K562 (cell line): ENCODE results near the gene UBXN11. TPM values are rescaled to one million over a fixed set of nuclear protein-coding genes. Genes with fewer than 3 reads are reported as not detected.

Experiments used
- EHMT2 ChIP-seq: fragments of 450-650 bp; IDR thresholded peaks from 2 replicates; pipeline ENCODE4 v1.6.1; 2018; ENCODE audit warnings: antibody characterized with exemption
- HDAC2 ChIP-seq: fragments of 450-650 bp; IDR thresholded peaks from 2 replicates; pipeline ENCODE4 v1.6.1; 2016; ENCODE audit warnings: mild to moderate bottlenecking
- HDAC3 ChIP-seq: fragments of 450-650 bp; IDR thresholded peaks from 2 replicates; pipeline ENCODE4 v1.6.1; 2018; ENCODE audit warnings: borderline replicate concordance, mild to moderate bottlenecking, moderate library complexity; ENCODE audit not compliant: partially characterized antibody
- HMG20A ChIP-seq: fragments of 450-650 bp; formaldehyde crosslinking; conservative IDR thresholded peaks from 2 replicates; pipeline ENCODE4 v1.4.0; 2020; ENCODE audit warnings: mild to moderate bottlenecking, mixed read lengths
- ILK ChIP-seq: fragments of 450-650 bp; IDR thresholded peaks from 2 replicates; pipeline ENCODE4 v1.6.1; 2016; ENCODE audit warnings: missing genetic modification characterization, low read depth, mild to moderate bottlenecking, missing compliant biosample characterization, moderate library complexity, borderline replicate concordance
- NR2C1 ChIP-seq, 2 experiments: fragments of 450-650 bp; IDR thresholded peaks; 2 replicates each; pipeline ENCODE4 v1.6.1; 2017; ENCODE audit warnings: mild to moderate bottlenecking in 2 of 2, antibody characterized with exemption in 1 of 2, inconsistent platforms in 1 of 2, missing compliant biosample characterization in 1 of 2, missing genetic modification characterization in 1 of 2
- NRF1 ChIP-seq, 2 experiments: fragments of 450-650 bp; IDR thresholded peaks in 1 of 2; conservative IDR thresholded peaks in 1 of 2; 2 replicates each; pipeline ENCODE4 v1.6.1; 2014; ENCODE audit warnings: mild to moderate bottlenecking in 2 of 2
- RBBP5 ChIP-seq: fragments of 200-600 bp; sonication (generic); IDR thresholded peaks from 2 replicates; pipeline ENCODE4 v1.6.1; 2012; ENCODE audit warnings: borderline replicate concordance, mild to moderate bottlenecking, low read length, control low read depth, inconsistent platforms; ENCODE audit not compliant: insufficient read depth, poor library complexity, severe bottlenecking
- SMARCA5 ChIP-seq: fragments of 450-650 bp; IDR thresholded peaks from 2 replicates; pipeline ENCODE4 v1.6.1; 2016
- SMARCE1 ChIP-seq: fragments of 450-650 bp; IDR thresholded peaks from 2 replicates; pipeline ENCODE4 v1.7.1; 2016; ENCODE audit warnings: mild to moderate bottlenecking
- SOX6 ChIP-seq: fragments of 450-650 bp; IDR thresholded peaks from 2 replicates; pipeline ENCODE4 v1.6.1; 2014; ENCODE audit warnings: mild to moderate bottlenecking
- TARDBP ChIP-seq: fragments of 450-650 bp; IDR thresholded peaks from 2 replicates; pipeline ENCODE4 v1.6.1; 2016
- TEAD1 ChIP-seq, 2 experiments: fragments of 450-650 bp in 1 of 2; sonication (generic) in 1 of 2; formaldehyde crosslinking; IDR thresholded peaks; 2 replicates each; pipeline versions ENCODE4 v1.4.0 to v1.8.0; 2020 to 2022; ENCODE audit warnings: mild to moderate bottlenecking in 2 of 2, missing genetic modification reagents in 1 of 2
- polyA plus RNA-seq, 8 experiments: library from polyadenylated mRNA; depleted of rRNA in 4 of 8; stranded (reverse) in 5 of 8; unstranded in 3 of 8; fragments of >200 nt; fragmentation: Nextera tagmentation in 2 of 8; fragmentation: Illumina TruSeq in 1 of 8; extraction: Ambion mirVana in 2 of 8; extraction: Trizol in 1 of 8; gene quantifications; 2 replicates each; pipeline versions ENCODE4 v1.2.1 to v1.2.3, GENCODE V29; 2011 to 2014; ENCODE audit warnings: inconsistent platforms in 1 of 8, missing spikeins in 1 of 8
- total RNA-seq, 7 experiments: library from RNA; depleted of rRNA in 6 of 7; stranded (reverse); fragments of >200 nt in 6 of 7; fragmentation: Illumina TruSeq in 2 of 7; extraction: Trizol in 2 of 7; gene quantifications; 2 replicates each; pipeline versions ENCODE4 v1.2.1 to v1.2.3, GENCODE V29; 2011 to 2021; ENCODE audit warnings: low replicate concordance in 1 of 7
- TF ChIP-seq, protein P1 (sequence below): conservative IDR thresholded peaks from 2 replicates; pipeline ENCODE4 v1.6.1; 2011; ENCODE audit warnings: low read depth, mild to moderate bottlenecking, low read length; ENCODE audit not compliant: control insufficient read depth
- TF ChIP-seq, protein P2 (sequence below): sonication (generic); formaldehyde crosslinking; IDR thresholded peaks from 2 replicates; pipeline ENCODE4 v1.9.0; 2022; ENCODE audit warnings: mild to moderate bottlenecking, missing genetic modification reagents
- TF ChIP-seq, protein P3 (sequence below): fragments of 250-450 bp; sonication (Bioruptor Pico); IDR thresholded peaks from 2 replicates; pipeline ENCODE4 v1.4.0; 2020
- TF ChIP-seq, protein P4 (sequence below): fragments of 150-350 bp; conservative IDR thresholded peaks from 2 replicates; pipeline ENCODE4 v1.6.1; 2014; ENCODE audit warnings: low read length

The UBXN11 gene
- total and polyA plus RNA-seq, 9 of the 15 experiments (the other 6 are each of a cell fraction or from before 2014, with no cell fraction given): 0.48 to 34.3 (median 11.3) TPM

GRCh38 chr1:26353210-26353859 lies 46.9 kb upstream of the UBXN11 start (continued):
- TF ChIP-seq SOX6 (no peak), SMARCA5 (peak; percentile 91), EHMT2 (no peak), HDAC3 (no peak), TEAD1 (CRISPR knock-in tag; IDR thresholded peaks at IDR 0.05) (no peak), NR2C1 (IDR thresholded peaks at IDR 0.05) (no peak), NR2C1 (tag; IDR thresholded peaks at IDR 0.05) (no peak), HDAC2 (peak; percentile 77), SMARCE1 (no peak), HMG20A (no peak), TARDBP (no peak), RBBP5 (no peak), ILK (no peak), NRF1 (conservative IDR thresholded peaks at IDR 0.05 in 1 of 2, IDR thresholded peaks at IDR 0.05 in 1 of 2) (no peak)
- TF ChIP-seq, protein P1, sequence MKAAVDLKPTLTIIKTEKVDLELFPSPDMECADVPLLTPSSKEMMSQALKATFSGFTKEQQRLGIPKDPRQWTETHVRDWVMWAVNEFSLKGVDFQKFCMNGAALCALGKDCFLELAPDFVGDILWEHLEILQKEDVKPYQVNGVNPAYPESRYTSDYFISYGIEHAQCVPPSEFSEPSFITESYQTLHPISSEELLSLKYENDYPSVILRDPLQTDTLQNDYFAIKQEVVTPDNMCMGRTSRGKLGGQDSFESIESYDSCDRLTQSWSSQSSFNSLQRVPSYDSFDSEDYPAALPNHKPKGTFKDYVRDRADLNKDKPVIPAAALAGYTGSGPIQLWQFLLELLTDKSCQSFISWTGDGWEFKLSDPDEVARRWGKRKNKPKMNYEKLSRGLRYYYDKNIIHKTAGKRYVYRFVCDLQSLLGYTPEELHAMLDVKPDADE: no peak
- TF ChIP-seq, protein P2, sequence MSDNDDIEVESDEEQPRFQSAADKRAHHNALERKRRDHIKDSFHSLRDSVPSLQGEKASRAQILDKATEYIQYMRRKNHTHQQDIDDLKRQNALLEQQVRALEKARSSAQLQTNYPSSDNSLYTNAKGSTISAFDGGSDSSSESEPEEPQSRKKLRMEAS (CRISPR knock-in tag): no peak
- TF ChIP-seq, protein P3, sequence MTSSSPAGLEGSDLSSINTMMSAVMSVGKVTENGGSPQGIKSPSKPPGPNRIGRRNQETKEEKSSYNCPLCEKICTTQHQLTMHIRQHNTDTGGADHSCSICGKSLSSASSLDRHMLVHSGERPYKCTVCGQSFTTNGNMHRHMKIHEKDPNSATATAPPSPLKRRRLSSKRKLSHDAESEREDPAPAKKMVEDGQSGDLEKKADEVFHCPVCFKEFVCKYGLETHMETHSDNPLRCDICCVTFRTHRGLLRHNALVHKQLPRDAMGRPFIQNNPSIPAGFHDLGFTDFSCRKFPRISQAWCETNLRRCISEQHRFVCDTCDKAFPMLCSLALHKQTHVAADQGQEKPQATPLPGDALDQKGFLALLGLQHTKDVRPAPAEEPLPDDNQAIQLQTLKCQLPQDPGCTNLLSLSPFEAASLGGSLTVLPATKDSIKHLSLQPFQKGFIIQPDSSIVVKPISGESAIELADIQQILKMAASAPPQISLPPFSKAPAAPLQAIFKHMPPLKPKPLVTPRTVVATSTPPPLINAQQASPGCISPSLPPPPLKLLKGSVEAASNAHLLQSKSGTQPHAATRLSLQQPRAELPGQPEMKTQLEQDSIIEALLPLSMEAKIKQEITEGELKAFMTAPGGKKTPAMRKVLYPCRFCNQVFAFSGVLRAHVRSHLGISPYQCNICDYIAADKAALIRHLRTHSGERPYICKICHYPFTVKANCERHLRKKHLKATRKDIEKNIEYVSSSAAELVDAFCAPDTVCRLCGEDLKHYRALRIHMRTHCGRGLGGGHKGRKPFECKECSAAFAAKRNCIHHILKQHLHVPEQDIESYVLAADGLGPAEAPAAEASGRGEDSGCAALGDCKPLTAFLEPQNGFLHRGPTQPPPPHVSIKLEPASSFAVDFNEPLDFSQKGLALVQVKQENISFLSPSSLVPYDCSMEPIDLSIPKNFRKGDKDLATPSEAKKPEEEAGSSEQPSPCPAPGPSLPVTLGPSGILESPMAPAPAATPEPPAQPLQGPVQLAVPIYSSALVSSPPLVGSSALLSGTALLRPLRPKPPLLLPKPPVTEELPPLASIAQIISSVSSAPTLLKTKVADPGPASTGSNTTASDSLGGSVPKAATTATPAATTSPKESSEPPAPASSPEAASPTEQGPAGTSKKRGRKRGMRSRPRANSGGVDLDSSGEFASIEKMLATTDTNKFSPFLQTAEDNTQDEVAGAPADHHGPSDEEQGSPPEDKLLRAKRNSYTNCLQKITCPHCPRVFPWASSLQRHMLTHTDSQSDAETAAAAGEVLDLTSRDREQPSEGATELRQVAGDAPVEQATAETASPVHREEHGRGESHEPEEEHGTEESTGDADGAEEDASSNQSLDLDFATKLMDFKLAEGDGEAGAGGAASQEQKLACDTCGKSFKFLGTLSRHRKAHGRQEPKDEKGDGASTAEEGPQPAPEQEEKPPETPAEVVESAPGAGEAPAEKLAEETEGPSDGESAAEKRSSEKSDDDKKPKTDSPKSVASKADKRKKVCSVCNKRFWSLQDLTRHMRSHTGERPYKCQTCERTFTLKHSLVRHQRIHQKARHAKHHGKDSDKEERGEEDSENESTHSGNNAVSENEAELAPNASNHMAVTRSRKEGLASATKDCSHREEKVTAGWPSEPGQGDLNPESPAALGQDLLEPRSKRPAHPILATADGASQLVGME: no peak
- TF ChIP-seq, protein P4, sequence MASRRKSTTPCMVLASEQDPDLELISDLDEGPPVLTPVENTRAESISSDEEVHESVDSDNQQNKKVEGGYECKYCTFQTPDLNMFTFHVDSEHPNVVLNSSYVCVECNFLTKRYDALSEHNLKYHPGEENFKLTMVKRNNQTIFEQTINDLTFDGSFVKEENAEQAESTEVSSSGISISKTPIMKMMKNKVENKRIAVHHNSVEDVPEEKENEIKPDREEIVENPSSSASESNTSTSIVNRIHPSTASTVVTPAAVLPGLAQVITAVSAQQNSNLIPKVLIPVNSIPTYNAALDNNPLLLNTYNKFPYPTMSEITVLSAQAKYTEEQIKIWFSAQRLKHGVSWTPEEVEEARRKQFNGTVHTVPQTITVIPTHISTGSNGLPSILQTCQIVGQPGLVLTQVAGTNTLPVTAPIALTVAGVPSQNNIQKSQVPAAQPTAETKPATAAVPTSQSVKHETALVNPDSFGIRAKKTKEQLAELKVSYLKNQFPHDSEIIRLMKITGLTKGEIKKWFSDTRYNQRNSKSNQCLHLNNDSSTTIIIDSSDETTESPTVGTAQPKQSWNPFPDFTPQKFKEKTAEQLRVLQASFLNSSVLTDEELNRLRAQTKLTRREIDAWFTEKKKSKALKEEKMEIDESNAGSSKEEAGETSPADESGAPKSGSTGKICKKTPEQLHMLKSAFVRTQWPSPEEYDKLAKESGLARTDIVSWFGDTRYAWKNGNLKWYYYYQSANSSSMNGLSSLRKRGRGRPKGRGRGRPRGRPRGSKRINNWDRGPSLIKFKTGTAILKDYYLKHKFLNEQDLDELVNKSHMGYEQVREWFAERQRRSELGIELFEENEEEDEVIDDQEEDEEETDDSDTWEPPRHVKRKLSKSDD: no peak
